Measurements from ENCODE around the gene SPEM2.
"Not testable (repeated sequence)": the region's sequence is repeated elsewhere in the genome, so short reads cannot be mapped to it uniquely, and the experiment has no call there.

DNA sequence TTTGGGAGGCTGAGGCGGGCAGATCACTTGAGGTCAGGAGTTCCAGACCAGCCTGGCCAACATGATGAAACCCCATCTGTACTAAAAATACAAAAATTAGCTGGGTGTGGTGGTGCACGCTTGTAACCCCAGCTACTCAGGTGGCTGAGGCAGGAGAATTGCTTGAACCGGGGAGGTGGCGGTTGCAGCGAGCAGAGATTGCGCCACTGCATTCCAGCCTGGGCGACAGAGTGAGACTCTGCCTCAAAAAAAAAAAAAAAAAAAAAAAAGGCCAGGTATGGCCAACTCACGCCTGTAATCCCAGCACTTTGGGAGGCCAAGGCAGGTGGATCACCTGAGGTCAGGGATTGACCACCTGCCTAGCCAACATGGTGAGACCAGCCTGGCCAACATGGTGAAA is 49.4 kb downstream of the SPEM2 start:
- TF ChIP-seq CTCF (IDR thresholded peaks at IDR 0.05; ENCODE audit: low read depth, low read length, missing input control) = not testable (repeated sequence)
- TF ChIP-seq, protein P1, sequence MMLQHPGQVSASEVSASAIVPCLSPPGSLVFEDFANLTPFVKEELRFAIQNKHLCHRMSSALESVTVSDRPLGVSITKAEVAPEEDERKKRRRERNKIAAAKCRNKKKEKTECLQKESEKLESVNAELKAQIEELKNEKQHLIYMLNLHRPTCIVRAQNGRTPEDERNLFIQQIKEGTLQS (IDR thresholded peaks at IDR 0.05) = not testable (repeated sequence)
